CD4-positive, alpha-beta T cell treated with Interleukin-1 beta for 1 hour (primary cell): Measurements from ENCODE around the gene AK9.
"Not testable (repeated sequence)": the region's sequence is repeated elsewhere in the genome, so short reads cannot be mapped to it uniquely, and the experiment has no call there.

ENCODE experiments used
- DNase-seq, 2 donors: peaks; one replicate each; pipeline ENCODE4 v3.0.0-alpha.2; 2020 to 2022

AK9 gene

GRCh38 chr6:109623288-109623687, 67.7 kb downstream of the AK9 start:
- DNase-seq, result no peak

GRCh38 chr6:109612268-109612667, 78.7 kb downstream of the AK9 start:
- no peak for DNase-seq

GRCh38 chr6:109611502-109611901, 79.5 kb downstream of the AK9 start:
- DNase-seq, result no peak

- DNase-seq, result no peak
These were observed 80.4 kb downstream of the AK9 start for GRCh38 chr6:109610590-109610989.

GRCh38 chr6:109609737-109610136, 81.3 kb downstream of the AK9 start:
- DNase-seq, result no peak

GRCh38 chr6:109606359-109606758, 84.6 kb downstream of the AK9 start:
- no peak for DNase-seq

GRCh38 chr6:109595998-109596397, 95.0 kb downstream of the AK9 start:
- peak; percentile 1 to 10 for DNase-seq

GRCh38 chr6:109580519-109580918, 110.5 kb downstream of the AK9 start:
- no peak for DNase-seq

- DNase-seq, result no peak
These were observed 111.6 kb downstream of the AK9 start for GRCh38 chr6:109579361-109579760.

GRCh38 chr6:109569901-109570300, 121.1 kb downstream of the AK9 start:
- DNase-seq, result not testable (repeated sequence)

GRCh38 chr6:109561844-109562243, 129.2 kb downstream of the AK9 start:
- DNase-seq, result no peak

GRCh38 chr6:109531446-109531845, 159.6 kb downstream of the AK9 start:
- no peak for DNase-seq

GRCh38 chr6:109527989-109528388, 163.0 kb downstream of the AK9 start:
- no peak for DNase-seq

GRCh38 chr6:109526905-109527628, 163.9 kb downstream of the AK9 start:
- DNase-seq, result peak; percentile 43 to 70

- DNase-seq, result no peak
These were observed 166.9 kb downstream of the AK9 start for GRCh38 chr6:109524129-109524528.

- no peak for DNase-seq
These were observed 167.5 kb downstream of the AK9 start for GRCh38 chr6:109523478-109523877.

GRCh38 chr6:109521080-109521479, 169.9 kb downstream of the AK9 start:
- no peak for DNase-seq

- DNase-seq, result not testable (repeated sequence)
These were observed 171.4 kb downstream of the AK9 start for GRCh38 chr6:109519647-109520046.

- DNase-seq, result no peak
These were observed 174.1 kb downstream of the AK9 start for GRCh38 chr6:109516929-109517328.

GRCh38 chr6:109515781-109516409, 175.1 kb downstream of the AK9 start:
- DNase-seq, result peak in 1 of 2 donors; percentile 31

GRCh38 chr6:109514946-109515345, 176.1 kb downstream of the AK9 start:
- DNase-seq, result no peak

GRCh38 chr6:109513571-109514071, 177.4 kb downstream of the AK9 start:
- DNase-seq, result no peak

- DNase-seq, result no peak
These were observed 178.7 kb downstream of the AK9 start for GRCh38 chr6:109512271-109512817.

- DNase-seq, result no peak
These were observed 179.2 kb downstream of the AK9 start for GRCh38 chr6:109511832-109512231.
